ENCODE measurements around the gene FOXK1.

FOXK1 gene

DNA sequence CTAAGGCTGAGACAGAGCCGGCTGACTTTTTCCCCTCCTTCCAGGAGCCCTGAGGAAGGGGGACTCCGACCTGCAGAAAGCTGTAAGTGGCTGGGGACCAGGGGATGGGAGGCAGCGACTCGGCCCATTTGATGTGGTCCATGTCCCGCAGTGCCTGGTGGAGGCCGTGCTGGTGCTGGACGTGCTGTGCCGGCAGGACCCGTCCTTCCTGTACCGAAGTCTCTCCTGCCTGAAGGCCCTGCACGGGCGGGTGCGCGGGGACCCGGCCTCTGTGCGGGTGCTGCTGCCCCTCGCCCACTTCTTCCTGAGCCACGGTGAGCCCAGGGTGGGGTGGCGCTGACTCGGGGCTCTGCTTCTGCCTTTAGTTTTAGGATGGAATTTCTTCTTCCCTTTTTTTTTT lies 103.3 kb downstream of the FOXK1 start:
- Histone ChIP-seq H3K36me3 (peaks cover 35% of the 10 kb centered on the region), H3K4me3 (ENCODE audit: low read depth, low read length) (no peak overlapping the region), H3K27me3 (ENCODE audit: insufficient read depth, low read depth, severe bottlenecking) (no peaks in the 10 kb centered on the region), H3K9me3 (ENCODE audit: severe bottlenecking) (no peaks in the 10 kb centered on the region), H3K27ac (no peak overlapping the region)
- no peak for DNase-seq
- TF ChIP-seq CTCF (IDR thresholded peaks at IDR 0.05; ENCODE audit: low read depth, low read length): no peak

GRCh38 chr7:4786015-4786414 lies 103.9 kb downstream of the FOXK1 start:
- no peak for DNase-seq
- Histone ChIP-seq H3K36me3 (peaks cover 39% of the 10 kb centered on the region), H3K9me3 (ENCODE audit: severe bottlenecking) (no peaks in the 10 kb centered on the region), H3K27ac (no peak overlapping the region), H3K4me3 (ENCODE audit: low read depth, low read length) (no peak overlapping the region), H3K27me3 (ENCODE audit: insufficient read depth, low read depth, severe bottlenecking) (no peaks in the 10 kb centered on the region)
- TF ChIP-seq CTCF (IDR thresholded peaks at IDR 0.05; ENCODE audit: low read depth, low read length): no peak

GRCh38 chr7:4787541-4787940 lies 105.4 kb downstream of the FOXK1 start:
- no peak overlapping the region for H3K4me3 ChIP-seq (ENCODE audit: low read depth, low read length)
- H3K9me3 ChIP-seq (ENCODE audit: severe bottlenecking): no peaks in the 10 kb centered on the region
- no peaks in the 10 kb centered on the region for H3K27me3 ChIP-seq (ENCODE audit: insufficient read depth, low read depth, severe bottlenecking)
- peaks cover 36% of the 10 kb centered on the region for H3K36me3 ChIP-seq
- H3K27ac ChIP-seq: no peak overlapping the region
- no peak for DNase-seq
- TF ChIP-seq CTCF (IDR thresholded peaks at IDR 0.05; ENCODE audit: low read depth, low read length): no peak

GRCh38 chr7:4787947-4788626 lies 106.0 kb downstream of the FOXK1 start:
- Histone ChIP-seq H3K27ac (no peak overlapping the region), H3K9me3 (ENCODE audit: severe bottlenecking) (no peaks in the 10 kb centered on the region), H3K36me3 (peaks cover 41% of the 10 kb centered on the region), H3K27me3 (ENCODE audit: insufficient read depth, low read depth, severe bottlenecking) (no peaks in the 10 kb centered on the region), H3K4me3 (ENCODE audit: low read depth, low read length) (no peak overlapping the region)
- no peak for TF ChIP-seq CTCF (IDR thresholded peaks at IDR 0.05; ENCODE audit: low read depth, low read length)
- DNase-seq: no peak

GRCh38 chr7:4788627-4789189 lies 106.6 kb downstream of the FOXK1 start:
- no peak for DNase-seq
- Histone ChIP-seq H3K27me3 (ENCODE audit: insufficient read depth, low read depth, severe bottlenecking) (no peaks in the 10 kb centered on the region), H3K4me3 (ENCODE audit: low read depth, low read length) (no peak overlapping the region), H3K36me3 (peaks cover 41% of the 10 kb centered on the region), H3K27ac (no peak overlapping the region), H3K9me3 (ENCODE audit: severe bottlenecking) (no peaks in the 10 kb centered on the region)
- TF ChIP-seq CTCF (IDR thresholded peaks at IDR 0.05; ENCODE audit: low read depth, low read length): no peak
